ENCODE measurements around the gene CHIT1.
"Not testable (repeated sequence)": the region's sequence is repeated elsewhere in the genome, so short reads cannot be mapped to it uniquely, and the experiment has no call there.

Gene CHIT1

DNA sequence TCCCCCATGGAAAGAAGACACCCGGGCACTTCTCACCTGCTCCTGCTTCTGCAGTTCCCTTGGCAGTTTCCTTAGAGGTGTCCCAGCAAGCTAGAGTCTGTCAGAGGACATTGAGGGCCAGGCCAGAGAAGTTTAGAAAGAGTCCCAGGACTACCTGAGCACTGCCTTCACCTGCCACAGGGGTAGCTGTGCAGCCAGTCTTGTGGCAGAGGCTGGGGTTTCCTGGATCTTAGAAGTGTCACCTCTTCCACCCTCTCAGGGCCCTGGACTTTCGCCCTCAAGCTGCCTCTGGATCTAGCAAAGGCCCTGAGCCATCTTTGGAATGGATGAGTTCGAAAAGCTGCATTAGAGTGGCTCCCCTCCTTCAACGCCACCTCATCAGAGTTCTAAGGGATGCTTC is 41.0 kb upstream of the CHIT1 start:
- no peak overlapping the region for H3K4me3 ChIP-seq (ENCODE audit: low read depth, low read length)
- TF ChIP-seq, protein P1, sequence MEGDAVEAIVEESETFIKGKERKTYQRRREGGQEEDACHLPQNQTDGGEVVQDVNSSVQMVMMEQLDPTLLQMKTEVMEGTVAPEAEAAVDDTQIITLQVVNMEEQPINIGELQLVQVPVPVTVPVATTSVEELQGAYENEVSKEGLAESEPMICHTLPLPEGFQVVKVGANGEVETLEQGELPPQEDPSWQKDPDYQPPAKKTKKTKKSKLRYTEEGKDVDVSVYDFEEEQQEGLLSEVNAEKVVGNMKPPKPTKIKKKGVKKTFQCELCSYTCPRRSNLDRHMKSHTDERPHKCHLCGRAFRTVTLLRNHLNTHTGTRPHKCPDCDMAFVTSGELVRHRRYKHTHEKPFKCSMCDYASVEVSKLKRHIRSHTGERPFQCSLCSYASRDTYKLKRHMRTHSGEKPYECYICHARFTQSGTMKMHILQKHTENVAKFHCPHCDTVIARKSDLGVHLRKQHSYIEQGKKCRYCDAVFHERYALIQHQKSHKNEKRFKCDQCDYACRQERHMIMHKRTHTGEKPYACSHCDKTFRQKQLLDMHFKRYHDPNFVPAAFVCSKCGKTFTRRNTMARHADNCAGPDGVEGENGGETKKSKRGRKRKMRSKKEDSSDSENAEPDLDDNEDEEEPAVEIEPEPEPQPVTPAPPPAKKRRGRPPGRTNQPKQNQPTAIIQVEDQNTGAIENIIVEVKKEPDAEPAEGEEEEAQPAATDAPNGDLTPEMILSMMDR (IDR thresholded peaks at IDR 0.05; ENCODE audit: low read depth, low read length, missing control alignments) = no peak
- no peak for DNase-seq (ENCODE audit: low read depth)

- H3K4me3 ChIP-seq (ENCODE audit: low read depth, low read length) = no peak overlapping the region
- TF ChIP-seq, protein P1 (IDR thresholded peaks at IDR 0.05; ENCODE audit: low read depth, low read length, missing control alignments) = no peak
- DNase-seq (ENCODE audit: low read depth) = no peak
These were observed 40.2 kb upstream of the CHIT1 start for GRCh38 chr1:203269654-203270020.

DNA sequence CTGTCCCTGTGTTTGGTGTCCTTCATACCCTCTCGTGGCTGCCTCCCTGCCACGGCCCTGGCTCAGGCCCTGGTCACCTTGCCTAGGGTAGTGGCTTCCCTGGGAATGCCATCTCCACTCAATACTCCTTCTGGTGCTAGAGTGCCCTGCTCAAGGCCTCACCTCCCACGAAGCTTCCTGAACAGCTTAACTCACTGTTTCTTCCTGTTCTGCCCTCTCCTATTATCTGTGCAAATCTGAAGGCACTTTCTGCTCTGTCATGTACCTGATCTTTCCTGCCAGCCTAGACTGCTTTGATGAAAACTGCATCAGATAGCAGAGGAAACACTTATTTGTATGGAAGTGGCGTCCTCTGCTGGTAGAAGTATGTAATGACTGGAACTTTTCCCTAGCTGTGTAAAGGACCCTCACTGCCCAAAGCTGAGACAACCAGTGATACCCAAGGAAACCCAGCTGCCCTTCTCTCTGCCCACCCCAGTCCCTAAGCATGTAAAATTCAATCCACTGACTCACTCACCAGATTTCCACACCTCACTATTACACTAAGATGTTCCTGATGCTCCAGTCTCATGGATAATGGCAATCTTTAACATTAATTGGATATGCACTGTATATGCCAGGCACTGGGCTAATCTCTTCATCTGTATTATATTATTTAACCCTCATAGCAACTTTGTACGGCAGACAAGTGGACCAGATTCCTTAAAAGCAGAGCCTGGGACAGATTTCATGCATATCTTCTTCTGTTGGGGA is 39.6 kb upstream of the CHIT1 start:
- TF ChIP-seq, protein P1 (IDR thresholded peaks at IDR 0.05; ENCODE audit: low read depth, low read length, missing control alignments) = peak; percentile 98
- DNase-seq (ENCODE audit: low read depth) = no peak
- no peak overlapping the region for H3K4me3 ChIP-seq (ENCODE audit: low read depth, low read length)

DNA sequence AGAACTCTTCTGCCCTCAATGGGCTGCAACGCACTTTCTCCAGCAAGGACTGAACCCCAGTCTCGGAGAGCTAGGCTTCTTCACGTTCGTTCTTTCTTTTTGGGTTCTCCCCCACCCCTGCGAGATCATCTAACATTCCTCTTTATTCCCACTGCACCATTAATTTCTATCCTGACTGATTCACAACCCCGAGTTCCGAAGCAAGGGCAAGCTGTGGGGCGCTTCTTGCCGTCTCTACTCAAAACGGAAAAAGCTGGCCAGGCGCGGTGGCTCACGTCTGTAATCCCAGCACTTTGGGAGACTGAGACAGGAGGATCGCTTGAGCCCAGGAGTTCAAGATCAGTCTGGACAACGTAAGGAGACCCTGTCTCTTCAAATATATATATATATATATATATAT is 38.4 kb upstream of the CHIT1 start:
- TF ChIP-seq, protein P1 (IDR thresholded peaks at IDR 0.05; ENCODE audit: low read depth, low read length, missing control alignments) = no peak
- no peak for DNase-seq (ENCODE audit: low read depth)
- peak overlapping the region; percentile 61 for H3K4me3 ChIP-seq (ENCODE audit: low read depth, low read length)

- H3K4me3 ChIP-seq (ENCODE audit: low read depth, low read length) = peak overlapping the region; percentile 61
- TF ChIP-seq, protein P1 (IDR thresholded peaks at IDR 0.05; ENCODE audit: low read depth, low read length, missing control alignments) = peak; percentile 88
- DNase-seq (ENCODE audit: low read depth) = no peak
These were observed 37.9 kb upstream of the CHIT1 start for GRCh38 chr1:203267347-203267846.

- H3K4me3 ChIP-seq (ENCODE audit: low read depth, low read length); DNase-seq (ENCODE audit: low read depth): not testable (repeated sequence)
These were observed 36.7 kb upstream of the CHIT1 start for GRCh38 chr1:203266140-203266539.

DNA sequence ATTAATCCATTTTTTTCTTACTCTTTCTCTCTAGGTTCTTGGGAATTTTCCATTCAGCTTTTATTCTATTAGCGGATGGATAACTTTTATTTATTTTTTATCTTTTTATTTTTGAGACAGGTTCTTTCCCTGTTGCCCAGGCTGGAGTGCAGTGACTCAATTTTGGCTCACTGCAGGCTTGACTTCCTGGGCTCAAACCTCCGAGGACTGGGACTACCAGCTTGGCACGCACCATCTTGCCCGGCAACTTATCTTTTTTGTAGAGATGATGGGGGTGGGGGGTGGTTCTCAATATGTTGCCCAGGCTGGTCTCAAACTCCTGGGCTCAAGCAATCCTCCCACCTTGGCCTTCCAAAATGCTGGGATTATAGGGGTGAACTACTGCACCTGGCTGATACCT is 36.1 kb upstream of the CHIT1 start:
- DNase-seq (ENCODE audit: low read depth) = no peak
- H3K4me3 ChIP-seq (ENCODE audit: low read depth, low read length) = no peak overlapping the region
- TF ChIP-seq, protein P1 (IDR thresholded peaks at IDR 0.05; ENCODE audit: low read depth, low read length, missing control alignments) = no peak

All from GM12864 (cell line).